Measurements from ENCODE around the gene IRF8. TPM values are rescaled to one million over a fixed set of nuclear protein-coding genes. Genes with fewer than 3 reads are reported as not detected.

The IRF8 gene
- total and polyA plus RNA-seq, 2 of the 4 experiments (the other 2 are of a cell fraction), result not detected

- Histone ChIP-seq H3K4me1 (ENCODE audit: control insufficient read depth, insufficient read depth, low read length) (peaks cover 7% of the 10 kb centered on the region; the same call in 1 of the 2 replicates), H2BK15ac (ENCODE audit: low read depth, low read length) (no peak overlapping the region), H4K8ac (ENCODE audit: low read depth in 2 of 2, low read length in 2 of 2) (no peak overlapping the region), H2BK20ac (ENCODE audit: low read depth, low read length) (no peak overlapping the region), H4K5ac (ENCODE audit: low read depth, low read length) (no peak overlapping the region), H3K9me3 (ENCODE audit: control insufficient read depth, insufficient read depth, low read length) (peaks cover 4% of the 10 kb centered on the region; the same call in 1 of the 2 replicates), H2BK5ac (ENCODE audit: low read depth, low read length, poor library complexity, severe bottlenecking) (no peak overlapping the region), H3K27ac (ENCODE audit: insufficient read depth, low read length) (no peak overlapping the region), H4K20me1 (ENCODE audit: insufficient read depth, low read length) (no peaks in the 10 kb centered on the region), H2AFZ (replicated peaks; ENCODE audit: low read length, poor library complexity) (no peak overlapping the region), H3K4me2 (ENCODE audit: low read depth, low read length) (no peak overlapping the region), H3K56ac (ENCODE audit: extremely low read depth, insufficient read depth, low read length) (no peak overlapping the region), H2AK9ac (replicated peaks; ENCODE audit: low read depth, low read length, poor library complexity) (no peak overlapping the region), H2AK5ac (ENCODE audit: low read depth, low read length) (no peak overlapping the region), H3K14ac (replicated peaks; ENCODE audit: low read depth, low read length) (no peak overlapping the region), H4K91ac (ENCODE audit: insufficient read depth, low read depth, low read length) (no peak overlapping the region), H3K36me3 (ENCODE audit: control insufficient read depth, insufficient read depth, low read length) (no peaks in the 10 kb centered on the region), H3K4ac (ENCODE audit: low read depth, low read length) (no peak overlapping the region), H3K27me3 (ENCODE audit: control insufficient read depth, insufficient read depth, low read length) (peaks cover 67% of the 10 kb centered on the region), H3K23ac (ENCODE audit: low read depth, low read length) (no peak overlapping the region), H3K4me3 (ENCODE audit: insufficient read depth, low read depth, low read length) (no peak overlapping the region), H3K79me1 (ENCODE audit: low read depth in 1 of 2, low read length in 2 of 2) (no peaks in the 10 kb centered on the region), H3K9me1 (ENCODE audit: insufficient read depth, low read length) (no peaks in the 10 kb centered on the region), H3K18ac (ENCODE audit: low read depth, low read length) (no peak overlapping the region), H2BK120ac (ENCODE audit: low read depth, low read length) (no peak overlapping the region), H3K9ac (ENCODE audit: low read depth, low read length) (no peak overlapping the region)
- ATAC-seq (ENCODE audit: low read depth) (peak; percentile 48), DNase-seq (peak; percentile 10)
- in situ Hi-C loops (cut with MboI; ENCODE audit: low sequenced_read_pairs) (no loop called here), intact Hi-C loops (cut with micrococcal nuclease) (no loop called here), dilution Hi-C loops (cut with HindIII; ENCODE audit: low sequenced_read_pairs, unreplicated experiment) (no loop called here)
- BruUV-seq (replicated peaks), result no TSS peak
- POLR2A ChIA-PET (ENCODE audit: unreplicated experiment), result no interaction called here
- WGBS, 2 experiments (ENCODE audit: extremely low coverage in 2 of 2, insufficient read length in 1 of 2), result 3% methylated on average over 4 of the region's 10 CpGs; no CpG with 5 or more reads in 1 of the 2 experiments
- TF ChIP-seq, protein P1, sequence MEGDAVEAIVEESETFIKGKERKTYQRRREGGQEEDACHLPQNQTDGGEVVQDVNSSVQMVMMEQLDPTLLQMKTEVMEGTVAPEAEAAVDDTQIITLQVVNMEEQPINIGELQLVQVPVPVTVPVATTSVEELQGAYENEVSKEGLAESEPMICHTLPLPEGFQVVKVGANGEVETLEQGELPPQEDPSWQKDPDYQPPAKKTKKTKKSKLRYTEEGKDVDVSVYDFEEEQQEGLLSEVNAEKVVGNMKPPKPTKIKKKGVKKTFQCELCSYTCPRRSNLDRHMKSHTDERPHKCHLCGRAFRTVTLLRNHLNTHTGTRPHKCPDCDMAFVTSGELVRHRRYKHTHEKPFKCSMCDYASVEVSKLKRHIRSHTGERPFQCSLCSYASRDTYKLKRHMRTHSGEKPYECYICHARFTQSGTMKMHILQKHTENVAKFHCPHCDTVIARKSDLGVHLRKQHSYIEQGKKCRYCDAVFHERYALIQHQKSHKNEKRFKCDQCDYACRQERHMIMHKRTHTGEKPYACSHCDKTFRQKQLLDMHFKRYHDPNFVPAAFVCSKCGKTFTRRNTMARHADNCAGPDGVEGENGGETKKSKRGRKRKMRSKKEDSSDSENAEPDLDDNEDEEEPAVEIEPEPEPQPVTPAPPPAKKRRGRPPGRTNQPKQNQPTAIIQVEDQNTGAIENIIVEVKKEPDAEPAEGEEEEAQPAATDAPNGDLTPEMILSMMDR (conservative IDR thresholded peaks at IDR 0.05; ENCODE audit: low read depth, low read length), result no peak
- peak; percentile 63 for TF ChIP-seq CEBPB (IDR thresholded peaks at IDR 0.05; ENCODE audit: low read depth, low read length)
- CTCF ChIA-PET, result no interaction called here
Observed at GRCh38 chr16:85928401-85928820, 29.4 kb downstream of the IRF8 start.
